T-helper 2 cell treated with Interferon-gamma antibody and Interleukin-4, amounts not matched to agents 100 ng/mL and 5 ng/mL, for 36 hours (primary cell): Measurements from ENCODE around the gene RIPK3. TPM values are rescaled to one million over a fixed set of nuclear protein-coding genes. Genes with fewer than 3 reads are reported as not detected.
"Not testable (repeated sequence)": the region's sequence is repeated elsewhere in the genome, so short reads cannot be mapped to it uniquely, and the experiment has no call there.

Experiments used
- intact Hi-C: fragments of 100-400 bp; cut with micrococcal nuclease; formaldehyde crosslinking; loops from one replicate; pipeline ENCODE4 v1.15.1; 2023
- total RNA-seq: library from RNA; stranded (reverse); gene quantifications from 2 replicates; pipeline ENCODE4 v1.2.3, GENCODE V29; 2022

RIPK3 gene
- total RNA-seq, 1 donor from 2014 or later, result 34.6 TPM

GRCh38 chr14:24349742-24350141 lies 10.0 kb upstream of the RIPK3 start:
- intact Hi-C loops, result no loop called here

- intact Hi-C loops, result no loop called here
These were observed 8.4 kb upstream of the RIPK3 start for GRCh38 chr14:24348186-24348585.

GRCh38 chr14:24347134-24347533 lies 7.3 kb upstream of the RIPK3 start:
- intact Hi-C loops, result no loop called here

GRCh38 chr14:24343795-24344660 lies 4.2 kb upstream of the RIPK3 start:
- intact Hi-C loops, result no loop called here

GRCh38 chr14:24342889-24343288 lies 3.1 kb upstream of the RIPK3 start:
- intact Hi-C loops, result no loop called here

DNA sequence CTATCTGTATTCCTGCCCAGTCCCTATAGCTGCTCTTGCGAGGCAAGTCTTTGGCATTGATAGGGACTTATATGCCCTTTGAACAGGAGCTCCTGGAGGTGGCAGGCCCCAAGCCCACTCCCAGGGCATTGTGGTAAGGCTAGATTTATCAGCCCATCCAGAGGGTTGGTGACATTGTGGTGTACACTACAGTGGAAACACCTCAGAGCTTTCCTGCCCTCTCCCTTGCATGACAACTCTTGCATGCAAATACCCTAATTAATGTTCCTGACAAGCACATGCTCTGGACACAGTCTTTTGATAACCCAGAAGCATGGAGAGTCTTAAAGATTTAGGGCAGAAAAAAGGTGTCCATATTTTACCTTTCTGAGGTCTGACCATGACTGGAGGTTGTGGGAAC lies 815 bp upstream of the RIPK3 start:
- intact Hi-C loops, result no loop called here

DNA sequence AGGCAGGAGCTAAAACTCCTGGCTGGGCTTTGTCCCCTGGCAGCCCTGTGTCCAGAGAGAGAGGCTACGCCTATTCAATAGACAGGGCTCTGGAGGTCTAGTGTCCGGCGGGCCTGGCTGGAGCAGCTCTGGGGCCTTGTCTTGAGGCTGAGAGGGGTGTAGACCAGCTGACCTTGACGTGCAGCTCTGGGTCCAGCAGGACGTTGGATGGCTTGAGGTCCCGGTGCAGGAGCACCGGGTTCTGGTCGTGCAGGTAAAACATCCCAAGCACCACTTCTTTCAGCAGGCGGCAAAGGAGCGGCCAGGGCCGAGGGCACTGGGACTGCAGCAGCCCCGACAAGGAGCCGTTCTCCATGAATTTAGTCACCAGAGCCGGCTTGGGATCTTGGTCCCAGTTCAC lies 948 bp downstream of the RIPK3 start:
- intact Hi-C loops, result loop anchor here (10.0 kb wide), 1 partner anchor 324 kb away; no protein-coding TSS in a partner anchor

DNA sequence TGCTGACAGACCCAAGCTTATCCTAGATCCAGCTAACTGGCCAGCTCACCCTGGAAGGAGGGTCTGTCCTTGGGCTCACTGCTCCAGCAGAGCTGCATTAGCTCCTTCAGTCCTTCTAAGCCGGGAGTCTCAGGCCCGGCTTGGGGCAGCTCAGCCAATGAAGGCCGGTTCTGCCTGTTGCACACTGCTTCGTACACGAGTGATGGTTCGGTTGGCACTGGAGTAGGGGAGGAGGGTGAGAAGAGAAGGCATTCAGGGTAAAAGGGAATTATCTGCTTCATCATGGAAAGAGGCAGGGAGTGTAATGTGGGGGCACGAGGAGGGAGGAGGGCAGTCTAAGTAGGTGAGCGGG lies 2.0 kb downstream of the RIPK3 start:
- intact Hi-C loops, result loop anchor here (10.0 kb wide), 1 partner anchor 323 kb away; no protein-coding TSS in a partner anchor

DNA sequence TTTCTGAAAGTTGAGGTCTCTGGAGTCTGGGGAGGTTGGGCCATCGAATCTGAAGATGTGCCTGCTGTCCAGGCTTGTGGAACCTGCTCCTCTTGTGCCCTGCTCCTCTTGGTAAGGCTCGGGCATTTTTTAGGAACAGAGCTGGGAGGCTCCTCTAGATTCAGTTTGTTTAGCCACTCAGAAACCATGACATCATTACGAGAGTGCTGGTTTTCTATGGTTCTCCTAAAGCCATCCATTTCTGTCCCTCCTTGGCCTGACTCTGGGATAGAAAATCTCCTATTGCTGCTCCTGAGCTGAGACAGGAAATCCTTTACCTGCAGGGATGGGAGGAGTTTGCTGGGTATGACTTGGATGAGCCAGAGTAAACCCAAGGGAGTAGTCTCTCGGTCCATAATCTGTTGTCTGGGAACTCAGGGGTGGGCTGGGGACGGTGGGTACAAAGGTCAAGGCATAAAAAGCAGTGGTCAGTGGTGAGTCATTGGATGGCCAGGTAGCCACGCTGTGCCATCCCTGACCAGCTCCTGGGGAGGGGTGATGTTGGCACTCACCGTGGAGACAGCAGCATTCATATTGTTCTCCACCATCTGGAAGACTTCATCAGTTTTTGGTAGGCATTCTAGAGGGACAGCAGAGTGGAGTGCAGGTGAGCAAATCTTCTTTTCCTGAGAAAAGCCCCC lies 2.5 kb downstream of the RIPK3 start:
- intact Hi-C loops, result loop anchor here (10.0 kb wide), 1 partner anchor 322 kb away; no protein-coding TSS in a partner anchor

DNA sequence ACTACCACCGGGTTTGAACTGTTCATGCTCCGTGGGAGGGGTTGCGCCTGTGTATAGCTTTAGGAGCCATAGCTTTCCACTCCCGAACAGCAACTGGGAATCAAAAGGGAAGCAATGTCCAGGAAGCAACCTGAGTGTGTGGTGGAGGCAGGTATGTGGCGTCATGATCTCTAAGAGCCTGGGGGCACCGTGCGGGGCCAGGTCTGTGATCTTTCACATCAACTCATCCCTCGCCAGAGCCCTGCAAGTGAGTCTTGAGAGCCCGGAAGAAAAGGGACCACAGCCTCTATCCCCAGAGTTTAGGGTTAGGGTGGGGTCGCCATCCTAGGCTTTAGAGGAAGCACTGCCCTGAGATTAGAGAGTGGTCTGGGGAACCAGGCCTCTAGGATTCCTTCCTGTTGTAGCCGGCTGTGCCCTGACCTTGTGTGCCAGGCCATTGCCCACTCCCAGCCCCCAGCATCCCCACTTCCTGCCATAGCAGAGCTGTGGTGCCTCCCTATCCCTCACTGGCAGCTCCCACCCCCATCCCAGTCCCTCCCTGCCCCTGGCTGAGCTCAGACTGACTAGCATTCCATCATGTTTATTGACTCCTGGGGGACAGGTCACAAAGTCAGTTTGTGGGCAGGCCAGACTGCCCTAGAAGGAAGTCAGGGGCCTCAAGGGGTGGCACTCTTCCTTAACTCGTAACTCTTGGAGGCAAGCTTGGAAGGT lies 4.2 kb downstream of the RIPK3 start:
- intact Hi-C loops, result loop anchor here (10.0 kb wide), 1 partner anchor 321 kb away; no protein-coding TSS in a partner anchor

DNA sequence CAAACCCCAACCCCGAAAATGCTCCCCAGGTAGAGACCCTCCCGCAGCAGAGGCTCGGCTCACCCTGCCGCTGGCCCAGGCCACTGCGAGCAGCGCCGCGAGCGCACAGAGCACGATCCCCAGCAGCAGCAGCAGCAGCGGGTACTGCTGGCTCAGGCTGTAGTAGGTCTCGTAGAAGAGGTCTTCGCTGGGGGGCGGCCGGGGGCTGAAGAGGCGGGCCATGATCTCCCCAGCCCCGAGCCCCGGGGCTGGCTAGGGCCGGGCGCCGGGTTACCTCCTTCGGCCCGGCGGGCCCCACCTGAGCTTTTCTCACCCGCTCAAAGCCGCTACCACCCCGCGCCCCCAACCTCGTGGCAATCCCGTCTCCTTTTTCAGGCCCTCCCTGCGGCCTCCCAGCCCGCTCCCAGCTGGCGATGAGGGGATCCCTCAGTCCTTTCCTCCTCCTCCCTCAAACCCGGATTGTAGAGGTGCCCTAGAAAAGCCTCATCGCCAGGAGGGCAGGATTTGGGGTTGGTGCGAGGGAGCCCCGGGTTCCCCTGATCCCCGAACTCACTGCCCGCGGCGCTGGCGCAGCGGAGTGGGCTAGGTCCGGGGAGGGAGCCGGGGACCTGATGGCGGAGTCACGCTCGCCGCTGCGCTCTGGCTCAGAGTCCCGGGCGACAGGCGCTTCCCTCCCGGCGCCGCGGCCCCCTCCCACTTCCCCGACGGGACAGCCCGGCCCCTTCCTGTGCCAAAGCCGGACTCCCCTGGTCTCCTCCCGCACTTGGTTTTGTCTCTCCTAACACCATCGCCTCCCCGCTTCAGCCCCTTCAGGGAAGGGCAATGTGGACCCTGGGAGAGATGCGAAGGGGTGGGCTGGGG lies 5.1 kb downstream of the RIPK3 start, which contains the start of gene ADCY4:
Gene ADCY4, minus strand, starts transcription at position 641 of the 861 bp plus-strand sequence. Its CDS starts 419 bp downstream, at position 222.
- intact Hi-C loops, result loop anchor here (5.0 to 10.0 kb wide), 4 partner anchors 33 to 343 kb away; partner anchors contain the start of genes DHRS1, NFATC4 and NOP9

- intact Hi-C loops, result loop anchor here (1.0 to 10.0 kb wide), 8 partner anchors 22 to 345 kb away; partner anchors contain the start of genes DHRS1, LTB4R, LTB4R2 and NFATC4
These were observed 7.4 kb downstream of the RIPK3 start for GRCh38 chr14:24332268-24332993.

DNA sequence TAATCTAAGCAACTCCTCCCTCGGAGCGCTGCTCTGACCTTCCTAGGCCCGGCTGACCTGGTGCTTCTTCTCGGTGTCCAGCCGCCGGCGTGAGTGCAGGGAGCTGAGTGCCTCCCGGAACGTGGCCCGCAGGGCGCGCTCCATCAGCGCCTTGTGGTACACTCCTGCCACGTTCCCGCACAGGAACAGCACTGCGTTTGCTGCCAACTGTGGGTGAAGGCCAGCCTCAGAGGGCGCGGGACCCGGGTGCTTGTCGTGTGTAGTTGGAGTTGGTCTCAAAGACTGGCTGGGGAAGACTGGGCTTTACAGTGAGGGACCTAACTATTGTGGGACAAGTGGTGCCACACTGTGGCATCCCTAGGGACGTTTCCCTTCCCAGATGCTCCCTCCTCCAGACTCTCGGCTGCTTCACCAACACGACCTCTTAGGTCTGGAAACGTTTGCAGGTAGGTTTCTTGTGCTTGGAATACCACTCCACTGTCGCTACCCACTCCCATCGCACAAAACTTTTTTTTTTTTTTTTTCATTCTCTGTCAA lies 8.0 kb downstream of the RIPK3 start:
- intact Hi-C loops, result loop anchor here (1.0 to 10.0 kb wide), 8 partner anchors 21 to 346 kb away; partner anchors contain the start of genes DHRS1, LTB4R, LTB4R2 and NFATC4

GRCh38 chr14:24330973-24331674 lies 8.7 kb downstream of the RIPK3 start:
- intact Hi-C loops, result loop anchor here (5.0 to 10.0 kb wide), 4 partner anchors 34 to 346 kb away; partner anchors contain the start of genes DHRS1, NFATC4 and NOP9

DNA sequence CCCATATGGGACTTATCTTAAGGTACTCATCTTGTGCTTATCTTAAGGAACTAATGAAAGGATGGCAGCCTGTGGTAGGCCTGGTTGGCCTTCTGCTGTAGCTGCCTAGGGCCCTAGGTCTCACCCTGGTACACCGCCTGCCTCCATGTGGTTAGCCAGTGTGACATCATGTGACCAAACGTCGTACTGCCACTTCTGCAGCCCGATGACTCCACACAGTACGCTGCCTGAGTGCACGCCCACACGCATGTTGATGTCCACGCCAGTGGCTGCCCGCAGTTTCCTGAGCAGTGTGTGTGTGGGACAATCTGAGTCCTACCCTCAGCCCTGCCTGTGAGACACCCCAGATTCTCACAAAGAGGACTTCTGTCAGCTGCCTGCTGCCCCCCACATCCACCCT lies 10.1 kb downstream of the RIPK3 start:
- intact Hi-C loops, result loop anchor here (5.0 to 10.0 kb wide), 4 partner anchors 32 to 348 kb away; partner anchors contain the start of genes DHRS1, NFATC4 and NOP9

DNA sequence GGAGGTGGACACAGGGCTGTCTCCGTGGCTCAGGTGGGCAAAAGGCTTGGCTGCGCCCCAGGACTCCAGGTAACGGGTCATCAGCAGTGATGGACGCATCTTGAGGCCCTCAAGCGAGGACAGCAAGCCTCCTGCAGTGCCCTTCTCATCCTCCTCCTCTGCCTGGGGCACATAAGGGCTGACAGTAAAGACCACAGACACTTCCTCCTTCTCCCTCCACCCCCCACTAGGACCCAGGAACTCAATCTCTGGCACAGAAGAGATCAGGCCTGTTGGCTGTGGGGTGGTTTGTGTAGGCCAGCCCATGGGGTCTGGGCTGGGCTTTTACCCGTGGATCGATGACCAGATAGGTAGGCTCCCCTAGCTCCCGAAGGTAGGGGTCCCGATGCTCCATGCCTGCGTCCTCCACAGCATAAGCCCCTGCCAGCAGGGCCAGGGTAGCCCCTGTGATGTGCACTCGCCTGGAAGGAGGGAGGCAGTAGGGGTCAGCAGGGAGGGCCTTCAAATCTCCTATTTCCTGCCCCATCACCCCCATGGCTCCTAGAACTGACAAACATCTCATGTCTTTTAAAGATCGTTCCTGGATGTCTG lies 10.6 kb downstream of the RIPK3 start:
- intact Hi-C loops, result no loop called here

GRCh38 chr14:24327914-24328313 lies 11.9 kb downstream of the RIPK3 start:
- intact Hi-C loops, result not testable (repeated sequence)

DNA sequence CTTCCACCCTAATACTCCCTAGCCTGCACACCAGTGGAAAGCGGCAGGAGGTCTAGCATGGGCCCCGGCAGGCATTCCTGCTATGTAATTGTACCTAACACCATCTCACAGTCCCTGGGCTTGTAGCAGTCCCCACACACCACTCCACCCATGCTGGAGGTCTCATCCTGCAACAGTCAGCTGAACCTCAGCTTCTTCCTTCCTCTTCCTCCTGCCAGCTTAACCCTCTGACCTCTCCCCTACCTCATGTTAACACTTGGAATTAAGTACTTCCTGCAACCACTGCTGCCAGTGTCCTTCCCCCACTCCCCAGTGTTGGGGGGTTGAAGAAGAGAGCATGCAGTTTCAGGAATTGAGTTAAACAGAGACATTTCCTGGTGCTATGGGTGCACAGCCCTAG lies 12.5 kb downstream of the RIPK3 start:
- intact Hi-C loops, result no loop called here
